ENCODE results near the gene LUZP2.

- TF ChIP-seq POLR2A (IDR thresholded peaks at IDR 0.05; ENCODE audit: low read depth, low read length) (no peak), POLR2AphosphoS5 (IDR thresholded peaks at IDR 0.05; ENCODE audit: low read depth, low read length) (no peak), TAF1 (IDR thresholded peaks at IDR 0.05; ENCODE audit: borderline replicate concordance, low read depth, low read length) (no peak)
These were observed 540.6 kb downstream of the LUZP2 start for GRCh38 chr11:25037431-25037830.
